Daoy (cell line): ENCODE results near the gene SMIM32. TPM values are rescaled to one million over a fixed set of nuclear protein-coding genes. Genes with fewer than 3 reads are reported as not detected.

Experiments
- DNase-seq: peaks from one replicate; pipeline ENCODE4 v3.0.0-alpha.2; 2015; ENCODE audit warnings: low read depth
- total RNA-seq: library from RNA; depleted of rRNA; stranded (reverse); fragments of >200 nt; shearing (Covaris generic); gene quantifications from 2 replicates; pipeline ENCODE4 v1.2.3, GENCODE V29; 2014; rRNA removed

Gene SMIM32
- not detected in 2 replicates for total RNA-seq

DNA sequence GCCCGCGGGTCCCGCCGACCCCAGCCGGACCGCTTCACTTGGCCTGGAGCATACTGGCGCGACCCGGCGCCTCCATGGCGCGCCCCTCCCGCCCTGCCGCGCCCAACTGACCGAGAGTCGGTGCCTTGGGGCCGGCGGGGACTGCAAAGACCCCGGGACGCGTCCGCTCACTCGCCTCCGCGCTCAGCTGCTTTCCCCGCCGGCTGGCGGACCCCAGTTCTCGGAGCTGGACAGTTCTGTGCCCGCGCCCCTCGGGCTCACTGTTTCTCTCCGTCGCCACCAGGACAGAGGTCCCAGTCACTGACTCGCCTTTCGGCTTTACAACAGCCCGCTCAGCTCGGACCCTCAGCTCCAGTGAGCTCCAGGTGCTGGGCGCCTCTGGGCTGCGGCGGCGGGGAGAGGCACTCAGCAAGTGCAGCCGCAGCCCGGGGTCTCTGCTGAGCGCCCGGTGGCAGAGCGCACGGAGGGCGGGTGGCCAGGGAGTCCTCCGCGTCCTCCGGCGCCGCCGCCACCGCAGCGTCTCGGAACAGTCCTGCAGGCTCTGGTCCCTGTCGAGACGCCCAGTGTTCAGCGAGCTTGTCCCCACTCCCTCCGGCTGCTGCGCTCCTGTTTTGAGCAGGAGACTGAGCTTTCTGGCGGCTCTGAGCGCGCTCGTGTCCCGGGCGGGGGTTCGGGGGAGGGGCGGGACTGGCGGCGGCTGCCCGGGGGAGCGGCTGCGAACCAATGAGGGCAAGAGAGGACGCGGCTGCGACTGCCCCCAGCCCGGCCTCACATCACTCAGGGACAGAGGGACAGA is at the start of gene SMIM32:
TSS of gene SMIM32 (minus strand) at position 637 of the 796 bp plus-strand sequence. CDS start 638 bp downstream, outside the sequence.
- peak; percentile 27 for DNase-seq

- DNase-seq: no peak
Observed at GRCh38 chr5:136242611-136243010, 49.6 kb upstream of the SMIM32 start.

DNA sequence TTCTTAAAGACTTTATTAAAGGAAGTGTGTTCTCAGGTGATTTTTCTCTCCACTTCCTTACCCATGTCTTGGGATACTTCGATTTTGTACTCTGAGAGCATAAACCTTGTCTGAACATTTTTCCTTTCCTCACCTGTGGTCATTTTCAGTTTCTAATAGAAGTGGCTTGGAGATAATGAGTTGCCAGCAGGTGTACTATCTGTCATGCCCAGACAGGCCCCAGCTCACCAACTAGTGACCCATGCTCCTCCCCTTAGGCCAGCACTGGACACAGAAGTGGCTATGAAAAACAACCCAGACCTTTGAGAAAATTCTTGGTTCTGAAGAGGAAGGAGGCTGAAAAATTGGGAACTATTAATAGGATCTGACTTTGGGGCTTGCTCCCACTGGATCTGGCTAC is 49.2 kb upstream of the SMIM32 start:
- no peak for DNase-seq

- no peak for DNase-seq
Observed at GRCh38 chr5:136240894-136241293, 47.9 kb upstream of the SMIM32 start.

DNA sequence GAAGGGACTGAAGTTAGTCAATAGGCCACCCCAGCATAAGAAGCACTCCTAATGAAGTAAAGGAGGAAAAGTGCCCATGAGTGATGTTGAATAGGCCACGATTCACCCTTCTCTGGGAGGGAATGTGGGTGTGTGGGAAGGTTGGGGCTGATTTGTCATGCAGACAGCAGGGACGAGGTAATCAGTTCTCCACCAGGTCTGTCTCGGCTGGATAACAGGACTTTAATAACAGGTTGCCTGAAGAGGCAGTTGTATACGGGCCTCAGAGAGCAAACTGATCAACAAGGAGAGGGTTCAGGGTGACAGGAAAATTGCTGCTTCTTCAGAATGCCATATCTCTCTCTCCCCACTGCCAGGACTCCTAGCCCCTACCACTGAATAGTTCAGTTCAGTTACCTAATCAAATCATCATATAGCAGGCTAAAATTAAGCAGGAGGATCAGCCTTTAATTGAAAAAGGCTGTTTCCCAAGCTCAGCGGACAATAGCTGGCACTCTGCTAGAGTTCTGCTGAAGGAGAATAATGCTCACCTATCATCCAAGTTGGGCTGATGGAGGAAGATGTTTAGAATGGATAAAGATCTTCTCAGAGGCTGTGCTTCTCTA is 43.6 kb upstream of the SMIM32 start:
- DNase-seq: no peak

DNA sequence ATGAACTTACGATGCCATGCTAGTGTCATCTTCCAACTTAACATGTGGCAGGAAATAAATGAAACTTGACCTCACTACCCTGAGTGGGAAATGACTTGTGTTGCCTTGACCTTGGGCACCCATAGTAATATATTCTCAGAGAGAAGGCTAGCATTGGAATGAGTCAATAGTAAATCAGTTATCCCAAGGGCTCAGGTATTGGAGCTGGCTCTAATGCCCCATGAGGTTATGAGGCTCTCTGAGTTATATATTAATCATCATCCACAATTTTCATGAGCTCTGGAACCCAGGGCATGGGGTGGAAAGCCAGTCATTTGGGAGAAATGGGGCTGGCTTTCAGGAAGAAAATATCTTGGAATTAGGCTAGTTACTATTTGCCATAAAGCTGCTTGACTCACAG is 42.4 kb upstream of the SMIM32 start:
- no peak for DNase-seq

DNA sequence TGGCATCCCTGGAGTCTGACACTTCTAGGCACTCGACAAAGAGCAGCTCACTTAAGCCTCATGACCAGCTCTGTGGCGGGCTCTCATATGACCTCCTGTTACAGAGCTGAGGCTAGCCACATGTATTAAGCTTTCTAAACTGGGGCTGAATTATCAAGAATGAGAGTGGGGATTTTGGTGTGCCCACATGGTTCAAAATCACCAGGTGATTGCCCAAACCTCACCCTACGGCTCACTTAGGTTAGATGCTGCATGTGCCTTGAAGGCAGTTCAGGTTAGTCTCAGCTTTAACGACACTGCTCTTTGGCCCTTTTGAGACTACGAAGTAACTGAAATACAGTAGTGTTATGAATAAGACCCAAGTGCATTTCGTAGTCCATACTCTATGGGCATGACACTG is 39.4 kb upstream of the SMIM32 start:
- DNase-seq: no peak

GRCh38 chr5:136230176-136230575 is 37.2 kb upstream of the SMIM32 start:
- DNase-seq: no peak

DNA sequence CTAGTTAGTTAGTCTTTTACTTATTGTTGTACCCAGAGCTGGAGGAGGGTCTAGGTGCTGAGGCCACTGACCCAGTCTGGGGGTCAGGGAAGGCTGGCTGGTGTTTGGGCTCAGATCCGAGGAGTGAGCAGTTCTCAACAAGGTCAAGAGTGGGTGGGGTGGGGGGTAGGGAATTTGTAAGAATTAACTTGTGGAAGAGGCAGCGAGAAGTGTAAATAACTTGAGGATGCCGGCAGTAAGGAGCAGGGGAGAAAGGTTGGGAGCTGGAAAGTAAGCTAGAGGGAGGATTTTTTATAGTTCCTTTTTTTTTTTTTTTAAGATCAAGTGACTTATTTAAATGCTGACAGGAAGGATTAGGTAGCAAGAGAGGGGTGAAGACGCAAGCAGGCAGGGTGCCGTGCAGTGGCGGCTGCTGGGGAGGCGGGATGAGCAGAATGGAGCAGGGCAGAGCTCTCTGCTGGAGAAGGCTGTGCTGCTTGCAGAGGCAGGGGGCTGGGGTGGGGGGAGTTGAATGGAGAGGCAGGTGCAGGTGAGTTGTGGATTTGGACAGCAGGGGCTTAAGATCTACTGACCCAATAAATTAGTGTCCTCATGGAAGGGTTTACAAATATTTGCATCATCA is 35.3 kb upstream of the SMIM32 start:
- DNase-seq: no peak

- no peak for DNase-seq
Observed at GRCh38 chr5:136226401-136226800, 33.4 kb upstream of the SMIM32 start.

GRCh38 chr5:136225796-136226195 is 32.8 kb upstream of the SMIM32 start:
- DNase-seq: no peak

DNA sequence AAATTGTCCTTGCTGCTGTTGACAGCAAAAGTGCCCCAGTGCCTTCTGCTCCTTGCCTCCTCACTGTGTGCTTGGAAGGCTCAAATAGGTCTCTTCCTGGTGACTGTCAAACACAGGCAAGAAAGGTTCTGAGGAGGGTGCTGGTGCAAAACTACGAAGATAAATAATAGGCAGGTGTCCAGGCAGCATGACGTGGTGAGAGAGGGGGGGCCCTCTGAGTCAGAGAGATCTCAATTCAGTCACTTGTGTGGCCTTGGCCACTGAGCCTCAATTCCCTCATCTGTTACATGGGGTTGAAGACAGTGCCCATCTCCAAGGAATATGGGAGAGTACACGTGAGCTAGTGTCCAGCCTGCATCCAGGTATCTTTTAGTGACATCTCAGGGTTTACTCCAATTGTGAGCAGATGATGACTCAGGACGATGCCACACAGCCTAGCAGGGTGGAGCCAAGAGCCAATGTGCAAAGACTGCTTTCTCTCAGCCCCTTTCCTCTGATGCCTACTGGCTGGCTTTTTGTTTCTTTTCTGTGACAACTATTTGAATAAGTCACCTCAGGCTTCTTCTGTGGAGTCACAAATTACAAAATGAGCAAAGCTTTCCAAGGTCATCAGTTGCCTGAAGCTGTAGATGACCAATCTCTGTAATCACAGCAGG is 29.7 kb upstream of the SMIM32 start:
- DNase-seq: peak; percentile 21

GRCh38 chr5:136221340-136221739 is 28.4 kb upstream of the SMIM32 start:
- no peak for DNase-seq

DNA sequence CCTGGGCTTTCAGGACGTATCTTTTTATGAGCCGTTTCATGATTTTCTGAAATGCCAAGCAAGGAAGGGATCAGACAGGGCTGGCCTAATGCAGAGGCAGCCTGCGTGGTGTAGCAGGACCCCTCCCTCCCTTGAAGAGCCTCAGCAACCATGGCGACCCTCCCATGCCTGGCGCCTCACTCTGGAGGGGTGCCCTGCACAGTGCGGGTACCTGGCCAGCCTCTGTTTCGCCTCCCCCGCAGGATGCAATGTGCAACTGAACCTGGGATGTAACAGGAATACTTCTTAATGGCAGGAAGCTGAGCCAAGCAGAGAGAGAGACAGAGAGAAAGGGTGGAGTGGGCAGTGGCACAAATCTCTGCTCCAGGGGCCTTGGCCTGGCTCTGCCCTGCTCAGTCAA is 23.3 kb upstream of the SMIM32 start:
- no peak for DNase-seq

DNA sequence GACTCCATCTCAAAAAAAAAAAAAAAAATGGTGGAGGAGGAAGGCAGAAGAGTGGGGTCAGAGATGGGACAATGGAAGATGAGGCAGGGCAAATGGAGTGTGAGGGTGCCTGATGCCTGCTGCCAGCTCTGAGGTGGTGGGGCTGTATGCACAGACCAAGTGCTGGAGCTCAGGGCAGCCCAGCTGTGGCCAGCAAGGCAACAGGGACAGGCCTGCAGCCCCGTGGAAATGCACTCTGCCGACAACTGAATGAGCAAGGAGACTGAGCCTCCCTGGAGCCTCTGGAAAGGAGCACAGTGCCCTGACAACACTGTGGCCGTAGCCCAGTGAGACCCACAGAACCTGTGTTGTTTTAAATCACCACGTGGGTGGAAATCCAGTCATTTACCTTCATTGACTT is 22.9 kb upstream of the SMIM32 start:
- DNase-seq: no peak

GRCh38 chr5:136213919-136214493 is 21.0 kb upstream of the SMIM32 start:
- no peak for DNase-seq

DNA sequence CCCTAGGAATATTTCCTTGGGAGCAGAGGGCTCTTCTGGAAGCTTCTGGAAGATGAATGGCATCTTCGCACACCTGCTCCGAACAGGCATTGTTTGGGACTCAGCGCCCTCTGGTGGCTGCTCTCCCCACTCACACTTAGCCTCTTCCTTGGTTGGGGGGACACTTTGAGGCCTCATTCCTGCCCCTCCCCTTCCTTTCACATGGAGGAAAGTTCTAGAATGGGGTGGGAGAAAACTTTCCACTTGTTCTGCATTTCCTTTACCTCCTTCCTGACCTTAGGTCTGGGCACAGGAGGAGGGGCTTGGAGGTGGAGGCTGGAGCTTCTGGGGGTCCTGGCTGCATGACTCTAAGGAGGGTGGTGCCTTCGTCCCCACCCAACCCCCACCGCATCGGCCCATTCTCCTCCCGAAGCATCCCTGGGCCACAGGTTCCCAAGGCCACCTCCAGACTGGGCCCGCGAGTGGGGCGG is 19.3 kb upstream of the SMIM32 start:
- DNase-seq: peak; percentile 63

DNA sequence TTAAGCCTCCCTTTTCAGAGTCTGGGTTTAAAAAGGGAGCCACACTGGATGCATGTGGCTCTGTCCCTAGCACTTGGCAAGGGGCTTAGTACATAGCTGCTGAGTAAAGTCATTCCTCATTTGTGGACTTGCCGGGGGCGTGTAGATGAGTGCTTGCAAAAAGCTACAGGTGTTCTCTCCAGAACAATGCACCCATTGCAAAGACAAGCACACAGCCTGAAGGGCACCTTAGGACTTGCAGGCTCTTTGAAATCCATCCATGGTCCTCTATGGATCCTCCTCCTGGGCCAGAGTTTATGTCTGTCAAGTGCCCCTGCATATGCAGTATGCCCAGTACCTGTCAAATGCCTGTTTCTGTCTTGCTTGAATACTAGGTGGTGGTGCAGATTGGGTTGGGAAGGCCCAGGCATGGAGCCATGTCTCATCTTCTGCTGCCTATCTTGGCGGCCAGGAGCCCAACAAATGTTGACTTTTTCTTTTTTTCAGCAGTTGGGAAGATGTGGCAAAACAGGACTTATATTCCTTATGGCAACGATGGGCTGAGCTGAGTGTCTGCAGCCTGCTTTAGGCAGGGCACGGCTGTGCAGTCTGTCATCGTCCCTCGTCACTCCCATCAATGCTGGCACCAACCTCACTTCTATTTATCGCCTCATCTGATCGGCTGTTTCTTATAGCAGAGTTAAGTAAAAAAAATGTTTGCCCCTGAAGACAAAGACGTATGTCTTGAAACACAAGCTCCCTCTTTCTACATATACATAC is 18.5 kb upstream of the SMIM32 start:
- no peak for DNase-seq

DNA sequence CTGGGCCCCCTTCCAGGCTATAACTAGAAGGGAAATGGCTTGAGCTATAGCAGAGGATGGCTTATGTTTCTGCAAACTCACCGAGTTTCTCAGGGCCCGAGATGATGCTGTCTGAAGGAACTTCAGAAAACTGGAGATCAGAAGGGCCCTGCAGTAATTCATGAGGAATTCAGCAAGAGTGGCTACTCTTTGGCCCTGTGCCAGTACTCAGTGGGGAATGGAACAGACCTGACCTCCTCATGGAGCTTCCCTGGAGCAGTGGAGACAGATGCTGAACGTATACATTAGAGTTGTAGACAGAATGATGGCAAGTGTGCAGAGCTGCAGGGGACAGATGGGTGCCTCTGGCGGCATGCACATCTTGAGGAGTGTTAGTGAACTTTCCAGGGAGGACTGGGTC is 17.3 kb upstream of the SMIM32 start:
- DNase-seq: no peak

GRCh38 chr5:136209346-136209910 is 16.5 kb upstream of the SMIM32 start:
- DNase-seq: peak; percentile 21

DNA sequence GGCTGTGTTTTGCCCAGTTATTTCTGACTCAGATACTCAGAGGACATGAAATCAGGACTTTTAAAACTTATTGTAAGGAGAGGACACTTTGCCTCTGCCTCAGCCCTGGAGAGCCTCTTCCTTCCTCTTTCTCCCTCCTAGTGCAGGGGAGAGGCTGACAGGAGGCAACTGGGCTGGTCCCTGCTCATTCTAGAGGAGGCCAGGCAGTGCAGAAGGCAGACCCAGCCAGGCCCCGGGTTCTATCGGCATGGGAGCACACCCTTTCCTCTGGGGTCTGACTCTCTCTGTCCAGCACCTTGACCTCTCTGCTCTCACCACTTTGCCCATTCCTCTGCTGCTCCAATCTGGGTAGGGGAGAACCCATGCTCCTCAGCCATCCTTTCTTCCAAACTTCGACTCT is 16.0 kb upstream of the SMIM32 start:
- DNase-seq: no peak
